ENCODE data around the gene PRKG1. TPM values are rescaled to one million over a fixed set of nuclear protein-coding genes. Genes with fewer than 3 reads are reported as not detected.

Gene PRKG1
- total and polyA plus RNA-seq, 2 donors (not counting 1 experiment from before 2014, with no cell fraction given) = 45.8 to 71.8 TPM

- TF ChIP-seq EZH2 (IDR thresholded peaks at IDR 0.05; ENCODE audit: low read length, missing control alignments) = no peak
- TF ChIP-seq, protein P1, sequence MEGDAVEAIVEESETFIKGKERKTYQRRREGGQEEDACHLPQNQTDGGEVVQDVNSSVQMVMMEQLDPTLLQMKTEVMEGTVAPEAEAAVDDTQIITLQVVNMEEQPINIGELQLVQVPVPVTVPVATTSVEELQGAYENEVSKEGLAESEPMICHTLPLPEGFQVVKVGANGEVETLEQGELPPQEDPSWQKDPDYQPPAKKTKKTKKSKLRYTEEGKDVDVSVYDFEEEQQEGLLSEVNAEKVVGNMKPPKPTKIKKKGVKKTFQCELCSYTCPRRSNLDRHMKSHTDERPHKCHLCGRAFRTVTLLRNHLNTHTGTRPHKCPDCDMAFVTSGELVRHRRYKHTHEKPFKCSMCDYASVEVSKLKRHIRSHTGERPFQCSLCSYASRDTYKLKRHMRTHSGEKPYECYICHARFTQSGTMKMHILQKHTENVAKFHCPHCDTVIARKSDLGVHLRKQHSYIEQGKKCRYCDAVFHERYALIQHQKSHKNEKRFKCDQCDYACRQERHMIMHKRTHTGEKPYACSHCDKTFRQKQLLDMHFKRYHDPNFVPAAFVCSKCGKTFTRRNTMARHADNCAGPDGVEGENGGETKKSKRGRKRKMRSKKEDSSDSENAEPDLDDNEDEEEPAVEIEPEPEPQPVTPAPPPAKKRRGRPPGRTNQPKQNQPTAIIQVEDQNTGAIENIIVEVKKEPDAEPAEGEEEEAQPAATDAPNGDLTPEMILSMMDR (conservative IDR thresholded peaks at IDR 0.05 in 1 of 2, IDR thresholded peaks at IDR 0.05 in 1 of 2; ENCODE audit: low read depth in 1 of 2, low read length in 2 of 2) = no peak
- Histone ChIP-seq H3K9me3 (ENCODE audit: control insufficient read depth, insufficient read depth, low read depth, low read length) (no peaks in the 10 kb centered on the region), H2AFZ (ENCODE audit: low read length) (peak within 1 kb of the TSS; percentile 95)
Observed at GRCh38 chr10:51699475-51700227, 625.4 kb downstream of the PRKG1 start, which contains the start of gene CSTF2T. Gene CSTF2T, minus strand, starts transcription at chr10:51699595. Its CDS starts 46 bp downstream, at chr10:51699549.

DNA sequence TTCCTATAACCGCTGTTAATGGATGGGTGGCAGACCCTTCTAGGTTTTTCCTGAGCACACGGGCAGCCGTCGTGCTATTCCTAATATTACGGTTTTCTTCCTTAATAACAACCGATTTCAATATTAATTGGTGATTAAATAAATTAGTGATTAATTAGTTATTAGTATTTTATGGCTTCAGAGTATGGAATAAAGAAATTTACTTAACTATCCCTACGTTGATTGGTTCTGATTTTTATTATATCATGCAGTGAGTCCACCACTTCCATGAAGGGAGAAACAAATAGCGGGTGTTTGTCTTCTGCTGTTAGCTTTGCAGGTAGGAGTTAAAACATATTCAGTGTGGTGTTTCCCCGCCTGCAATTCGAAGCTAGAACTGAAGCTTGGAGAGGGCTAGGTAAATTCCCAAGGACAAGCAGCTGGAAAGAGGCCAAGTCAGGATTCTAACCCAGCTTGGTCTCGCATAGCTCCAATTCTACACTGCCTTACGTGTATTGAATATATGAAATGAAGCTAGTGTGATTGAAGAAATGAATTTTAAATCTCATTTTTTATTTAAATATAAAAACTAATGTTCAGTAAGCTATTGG lies 626.0 kb downstream of the PRKG1 start:
- Histone ChIP-seq H2AFZ (ENCODE audit: low read length) (no peak overlapping the region), H3K4me3 (replicated peaks in 1 of 4; ENCODE audit: control extremely low read depth in 1 of 4, insufficient read depth in 1 of 4, low read depth in 3 of 4, low read length in 4 of 4) (peak overlapping the region; percentile 68 to 96 (median 85)), H3K9ac (ENCODE audit: insufficient read depth, low read length) (peak overlapping the region; percentile 80), H3K4me1 (ENCODE audit: control insufficient read depth, extremely low read depth, insufficient read depth, low read length) (peaks cover 3% of the 10 kb centered on the region), H3K79me2 (ENCODE audit: control insufficient read depth, insufficient read depth, low read length) (peaks cover 25% of the 10 kb centered on the region), H3K27me3 (ENCODE audit: control insufficient read depth, insufficient read depth, low read length) (no peaks in the 10 kb centered on the region), H3K9me3 (ENCODE audit: control insufficient read depth, insufficient read depth, low read depth, low read length) (no peaks in the 10 kb centered on the region), H3K36me3 (ENCODE audit: control insufficient read depth, insufficient read depth, low read length) (no peaks in the 10 kb centered on the region), H4K20me1 (ENCODE audit: control insufficient read depth, extremely low read depth, insufficient read depth, low read length) (peaks cover 1% of the 10 kb centered on the region), H3K4me2 (ENCODE audit: extremely low read depth, insufficient read depth, low read length) (peak overlapping the region; percentile 73), H3K27ac (ENCODE audit: insufficient read depth, low read length) (peak overlapping the region; percentile 98)
- TF ChIP-seq, protein P1 (conservative IDR thresholded peaks at IDR 0.05 in 1 of 2, IDR thresholded peaks at IDR 0.05 in 1 of 2; ENCODE audit: low read depth in 1 of 2, low read length in 2 of 2) = no peak
- no peak for TF ChIP-seq EZH2 (IDR thresholded peaks at IDR 0.05; ENCODE audit: low read length, missing control alignments)
- peak; percentile 12 to 51 for DNase-seq (ENCODE audit: low read depth in 2 of 2)

More at GRCh38 chr10:51699475-51700227, 625.4 kb downstream of the PRKG1 start, which contains the start of gene CSTF2T:
- H3K9ac ChIP-seq (ENCODE audit: insufficient read depth, low read length) = peak within 1 kb of the TSS; percentile 80
- peaks cover 3% of the 10 kb centered on the region for H3K4me1 ChIP-seq (ENCODE audit: control insufficient read depth, extremely low read depth, insufficient read depth, low read length)
- H3K27ac ChIP-seq (ENCODE audit: insufficient read depth, low read length) = peak within 1 kb of the TSS; percentile 98
- peak within 1 kb of the TSS; percentile 94 for H3K4me2 ChIP-seq (ENCODE audit: extremely low read depth, insufficient read depth, low read length)
- peak; percentile 94 to 98 for DNase-seq (ENCODE audit: low read depth in 2 of 2)
- no peaks in the 10 kb centered on the region for H3K36me3 ChIP-seq (ENCODE audit: control insufficient read depth, insufficient read depth, low read length)
- H3K79me2 ChIP-seq (ENCODE audit: control insufficient read depth, insufficient read depth, low read length) = peaks cover 25% of the 10 kb centered on the region
- peak within 1 kb of the TSS; percentile 68 to 96 (median 85) for H3K4me3 ChIP-seq (replicated peaks in 1 of 4; ENCODE audit: control extremely low read depth in 1 of 4, insufficient read depth in 1 of 4, low read depth in 3 of 4, low read length in 4 of 4)
- no peaks in the 10 kb centered on the region for H3K27me3 ChIP-seq (ENCODE audit: control insufficient read depth, insufficient read depth, low read length)
- H4K20me1 ChIP-seq (ENCODE audit: control insufficient read depth, extremely low read depth, insufficient read depth, low read length) = peaks cover 1% of the 10 kb centered on the region

- Histone ChIP-seq H2AFZ (ENCODE audit: low read length) (no peak overlapping the region), H3K9ac (ENCODE audit: insufficient read depth, low read length) (no peak overlapping the region), H3K9me3 (ENCODE audit: control insufficient read depth, insufficient read depth, low read depth, low read length) (no peaks in the 10 kb centered on the region), H3K79me2 (ENCODE audit: control insufficient read depth, insufficient read depth, low read length) (no peaks in the 10 kb centered on the region), H3K4me1 (ENCODE audit: control insufficient read depth, extremely low read depth, insufficient read depth, low read length) (peaks cover 2% of the 10 kb centered on the region), H3K4me3 (replicated peaks in 1 of 4; ENCODE audit: control extremely low read depth in 1 of 4, insufficient read depth in 1 of 4, low read depth in 3 of 4, low read length in 4 of 4) (no peak overlapping the region), H3K27ac (ENCODE audit: insufficient read depth, low read length) (no peak overlapping the region), H3K27me3 (ENCODE audit: control insufficient read depth, insufficient read depth, low read length) (no peaks in the 10 kb centered on the region), H3K4me2 (ENCODE audit: extremely low read depth, insufficient read depth, low read length) (no peak overlapping the region), H4K20me1 (ENCODE audit: control insufficient read depth, extremely low read depth, insufficient read depth, low read length) (no peaks in the 10 kb centered on the region), H3K36me3 (ENCODE audit: control insufficient read depth, insufficient read depth, low read length) (no peaks in the 10 kb centered on the region)
- DNase-seq (ENCODE audit: low read depth in 2 of 2) = peak in 1 of 2 donors; percentile 50
- TF ChIP-seq, protein P1 (conservative IDR thresholded peaks at IDR 0.05 in 1 of 2, IDR thresholded peaks at IDR 0.05 in 1 of 2; ENCODE audit: low read depth in 1 of 2, low read length in 2 of 2) = no peak
- no peak for TF ChIP-seq EZH2 (IDR thresholded peaks at IDR 0.05; ENCODE audit: low read length, missing control alignments)
Observed at GRCh38 chr10:51705774-51706173, 631.5 kb downstream of the PRKG1 start.
